ENCODE results near the gene HIP1R. TPM values are rescaled to one million over a fixed set of nuclear protein-coding genes. Genes with fewer than 3 reads are reported as not detected.

The HIP1R gene
- polyA plus RNA-seq, 1 experiment, result 12.8 TPM

GRCh38 chr12:122842505-122843405, 7.5 kb downstream of the HIP1R start:
- ChIA-PET POLR2A (no interaction called here), CTCF (interaction anchor here (0.6 to 4.3 kb wide), 6 partner anchors 12 to 205 kb away, joined by 3 to 26 read pairs (median 4); no protein-coding TSS in a partner anchor)
- no peaks in the 10 kb centered on the region; the same call in 1 of the 2 replicates for H3K36me3 ChIP-seq (ENCODE audit: control insufficient read depth, insufficient read depth, low read length)
- TF ChIP-seq, protein P1, sequence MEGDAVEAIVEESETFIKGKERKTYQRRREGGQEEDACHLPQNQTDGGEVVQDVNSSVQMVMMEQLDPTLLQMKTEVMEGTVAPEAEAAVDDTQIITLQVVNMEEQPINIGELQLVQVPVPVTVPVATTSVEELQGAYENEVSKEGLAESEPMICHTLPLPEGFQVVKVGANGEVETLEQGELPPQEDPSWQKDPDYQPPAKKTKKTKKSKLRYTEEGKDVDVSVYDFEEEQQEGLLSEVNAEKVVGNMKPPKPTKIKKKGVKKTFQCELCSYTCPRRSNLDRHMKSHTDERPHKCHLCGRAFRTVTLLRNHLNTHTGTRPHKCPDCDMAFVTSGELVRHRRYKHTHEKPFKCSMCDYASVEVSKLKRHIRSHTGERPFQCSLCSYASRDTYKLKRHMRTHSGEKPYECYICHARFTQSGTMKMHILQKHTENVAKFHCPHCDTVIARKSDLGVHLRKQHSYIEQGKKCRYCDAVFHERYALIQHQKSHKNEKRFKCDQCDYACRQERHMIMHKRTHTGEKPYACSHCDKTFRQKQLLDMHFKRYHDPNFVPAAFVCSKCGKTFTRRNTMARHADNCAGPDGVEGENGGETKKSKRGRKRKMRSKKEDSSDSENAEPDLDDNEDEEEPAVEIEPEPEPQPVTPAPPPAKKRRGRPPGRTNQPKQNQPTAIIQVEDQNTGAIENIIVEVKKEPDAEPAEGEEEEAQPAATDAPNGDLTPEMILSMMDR (IDR thresholded peaks at IDR 0.05; ENCODE audit: insufficient read depth, low read depth, low read length), result no peak
- no peaks in the 10 kb centered on the region for H3K27me3 ChIP-seq (ENCODE audit: control insufficient read depth, insufficient read depth, low read length)
- no peak overlapping the region for H3K4me3 ChIP-seq (ENCODE audit: low read depth, low read length)
- DNase-seq (ENCODE audit: low read depth), result no peak

GRCh38 chr12:122843455-122843854, 8.2 kb downstream of the HIP1R start:
- TF ChIP-seq, protein P1 (IDR thresholded peaks at IDR 0.05; ENCODE audit: insufficient read depth, low read depth, low read length), result no peak
- no peaks in the 10 kb centered on the region for H3K27me3 ChIP-seq (ENCODE audit: control insufficient read depth, insufficient read depth, low read length)
- no peaks in the 10 kb centered on the region; the same call in 1 of the 2 replicates for H3K36me3 ChIP-seq (ENCODE audit: control insufficient read depth, insufficient read depth, low read length)
- DNase-seq (ENCODE audit: low read depth), result no peak
- CTCF ChIA-PET, result interaction anchor here (0.6 to 4.3 kb wide), 4 partner anchors 11 to 110 kb away, joined by 3 to 26 read pairs (median 4); no protein-coding TSS in a partner anchor
- no peak overlapping the region for H3K4me3 ChIP-seq (ENCODE audit: low read depth, low read length)
- POLR2A ChIA-PET, result no interaction called here

- DNase-seq (ENCODE audit: low read depth), result no peak
- Histone ChIP-seq H3K4me3 (ENCODE audit: low read depth, low read length) (no peak overlapping the region), H3K36me3 (ENCODE audit: control insufficient read depth, insufficient read depth, low read length) (no peaks in the 10 kb centered on the region; the same call in 1 of the 2 replicates), H3K27me3 (ENCODE audit: control insufficient read depth, insufficient read depth, low read length) (no peaks in the 10 kb centered on the region)
- CTCF ChIA-PET, result interaction anchor here (0.6 to 1.1 kb wide), 2 partner anchors 12 to 109 kb away, joined by 3 read pairs; no protein-coding TSS in a partner anchor
- TF ChIP-seq, protein P1 (IDR thresholded peaks at IDR 0.05; ENCODE audit: insufficient read depth, low read depth, low read length), result no peak
- POLR2A ChIA-PET, result no interaction called here
Measured at GRCh38 chr12:122844366-122844971, 9.2 kb downstream of the HIP1R start.

DNA sequence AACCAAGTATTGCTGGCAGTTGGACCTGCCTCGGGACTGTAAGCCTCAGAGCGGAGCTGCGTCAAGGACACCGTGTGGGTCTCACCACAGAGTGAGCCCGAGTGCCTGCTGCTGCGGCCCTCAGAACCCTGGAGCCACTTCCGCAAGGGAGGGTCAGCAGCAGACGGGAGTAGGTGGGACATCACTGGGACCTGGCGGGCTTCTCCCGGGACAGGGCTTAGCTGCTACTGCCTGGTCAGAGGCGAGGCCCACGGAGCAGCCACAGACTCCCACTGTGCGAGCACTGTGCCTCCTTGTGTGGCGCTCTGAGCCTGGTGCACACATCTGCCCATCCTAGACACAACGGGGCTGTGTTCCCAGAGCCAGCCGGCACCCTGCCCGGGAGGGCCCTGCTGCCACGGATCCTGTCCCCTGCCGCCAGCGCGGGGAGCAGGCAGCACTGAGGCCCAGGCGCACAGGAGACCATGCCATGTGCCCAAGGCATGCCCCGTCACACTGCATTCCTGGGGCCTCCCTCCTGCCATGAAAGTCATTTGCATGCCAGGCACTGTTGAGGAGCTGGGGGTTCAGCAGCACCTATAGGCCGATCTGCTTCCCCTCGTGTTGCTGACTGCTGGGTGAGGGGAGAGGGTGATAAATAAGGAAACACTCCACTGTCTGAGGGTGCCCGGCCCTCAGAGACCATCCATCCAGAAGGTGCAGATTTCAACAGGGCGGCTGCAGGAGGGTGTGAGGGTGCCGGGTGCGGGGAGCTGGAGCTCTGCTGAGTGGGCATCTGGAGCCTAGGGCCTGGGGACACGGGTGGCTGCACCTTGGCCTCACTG, 10.0 kb downstream of the HIP1R start:
- ChIA-PET CTCF (interaction anchor here (5.3 kb wide), 1 partner anchor 14 kb away, joined by 21 read pairs; no protein-coding TSS in a partner anchor), POLR2A (no interaction called here)
- no peaks in the 10 kb centered on the region; the same call in 1 of the 2 replicates for H3K36me3 ChIP-seq (ENCODE audit: control insufficient read depth, insufficient read depth, low read length)
- H3K4me3 ChIP-seq (ENCODE audit: low read depth, low read length), result no peak overlapping the region
- no peak for DNase-seq (ENCODE audit: low read depth)
- H3K27me3 ChIP-seq (ENCODE audit: control insufficient read depth, insufficient read depth, low read length), result no peaks in the 10 kb centered on the region
- TF ChIP-seq, protein P1 (IDR thresholded peaks at IDR 0.05; ENCODE audit: insufficient read depth, low read depth, low read length), result no peak
